Kidney epithelial cell (primary cell): ENCODE data around the gene EYA4. TPM values are rescaled to one million over a fixed set of nuclear protein-coding genes. Genes with fewer than 3 reads are reported as not detected.

ENCODE experiments used
- DNase-seq: peaks from one replicate; pipeline ENCODE4 v3.0.0-alpha.2; 2010; ENCODE audit warnings: low read depth
- H3K27me3 ChIP-seq: 2 replicates; pipeline ENCODE4 v1.6.0; 2011; ENCODE audit warnings: low read length; ENCODE audit not compliant: control insufficient read depth, insufficient read depth
- H3K36me3 ChIP-seq: 2 replicates; pipeline ENCODE4 v1.5.1; 2011; ENCODE audit warnings: low read length; ENCODE audit not compliant: control insufficient read depth, insufficient read depth
- H3K4me3 ChIP-seq: 2 replicates; pipeline ENCODE4 v1.5.1; 2011; ENCODE audit warnings: low read depth, mild to moderate bottlenecking, control low read depth, low read length
- CTCF ChIP-seq: IDR thresholded peaks from 2 replicates; pipeline ENCODE4 v1.5.1; 2011; ENCODE audit warnings: mild to moderate bottlenecking, moderate library complexity, low read length, control low read depth, inconsistent platforms; ENCODE audit not compliant: insufficient read depth, poor library complexity, severe bottlenecking
- total RNA-seq: library from RNA; depleted of rRNA; stranded (reverse); fragments of >200 nt; gene quantifications from 2 replicates; pipeline ENCODE4 v1.2.3, GENCODE V29; 2015

The EYA4 gene
- total RNA-seq, 1 donor from 2014 or later = 0.58 TPM

DNA sequence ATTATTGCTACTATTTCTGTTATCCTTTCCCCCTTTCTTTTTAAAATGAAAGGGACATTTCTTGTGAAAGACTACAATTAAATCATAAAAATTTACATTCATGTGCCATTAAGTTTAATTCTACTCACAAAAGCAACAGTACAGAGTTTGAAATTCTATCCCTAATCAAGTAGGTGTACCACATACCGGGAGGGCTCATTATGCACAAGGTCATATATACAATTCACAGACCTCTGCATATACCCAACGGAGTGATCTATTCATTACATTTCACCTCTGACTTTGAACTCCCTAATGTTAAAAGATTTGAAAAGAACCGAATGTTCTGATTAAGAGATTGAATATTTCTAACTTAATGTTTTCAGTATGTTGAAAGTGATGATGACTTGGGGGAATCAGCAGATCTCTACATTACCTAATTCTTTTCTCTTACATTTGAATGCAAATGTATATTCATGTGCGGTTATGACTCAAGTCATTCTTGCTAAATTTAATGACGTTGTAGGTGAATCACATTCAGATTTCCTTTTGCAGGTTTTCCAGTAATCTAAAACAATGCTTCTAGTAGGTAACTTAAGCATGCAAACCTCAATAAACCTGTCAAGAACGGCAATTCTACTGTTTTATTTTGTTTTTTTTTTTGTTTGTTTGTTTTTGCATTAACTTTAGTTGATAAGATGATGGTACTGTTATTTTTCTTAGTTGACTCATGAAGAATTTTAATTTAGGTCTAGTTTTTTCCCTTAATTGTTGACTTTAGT, 7.3 kb downstream of the EYA4 start:
- H3K27me3 ChIP-seq = no peaks in the 10 kb centered on the region
- DNase-seq = no peak
- no peaks in the 10 kb centered on the region for H3K36me3 ChIP-seq
- no peak for TF ChIP-seq CTCF
- no peak overlapping the region for H3K4me3 ChIP-seq

- no peaks in the 10 kb centered on the region for H3K36me3 ChIP-seq
- no peak for TF ChIP-seq CTCF
Measured at GRCh38 chr6:133251688-133252087, 10.5 kb downstream of the EYA4 start.

GRCh38 chr6:133254552-133255228, 13.5 kb downstream of the EYA4 start:
- H3K36me3 ChIP-seq = no peaks in the 10 kb centered on the region
- TF ChIP-seq CTCF = no peak
- H3K4me3 ChIP-seq = no peak overlapping the region
- no peaks in the 10 kb centered on the region for H3K27me3 ChIP-seq
- DNase-seq = no peak

More at GRCh38 chr6:133251688-133252087, 10.5 kb downstream of the EYA4 start:
- no peak for DNase-seq
- no peak overlapping the region for H3K4me3 ChIP-seq
- no peaks in the 10 kb centered on the region for H3K27me3 ChIP-seq

GRCh38 chr6:133257545-133258105, 16.5 kb downstream of the EYA4 start:
- TF ChIP-seq CTCF = no peak
- no peak overlapping the region for H3K4me3 ChIP-seq
- DNase-seq = no peak
- no peaks in the 10 kb centered on the region for H3K36me3 ChIP-seq
- H3K27me3 ChIP-seq = no peaks in the 10 kb centered on the region

DNA sequence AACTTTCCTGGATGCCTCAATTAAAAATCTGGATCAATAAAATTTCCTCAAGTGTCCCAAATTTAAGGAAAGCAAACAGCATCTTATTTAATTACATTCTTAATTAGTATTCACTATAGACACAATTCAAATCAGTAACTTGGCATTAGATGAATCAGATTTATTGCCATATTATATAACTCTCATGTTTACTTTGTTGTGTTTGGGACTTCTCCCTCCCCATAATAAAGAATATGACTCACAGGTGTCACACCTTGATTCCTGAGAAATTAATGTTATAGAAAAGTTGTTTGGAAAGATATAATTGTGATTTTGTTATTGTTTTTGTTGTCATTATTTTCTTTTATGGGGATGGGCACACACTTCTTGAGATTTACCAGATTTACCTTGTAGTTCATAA, 18.4 kb downstream of the EYA4 start:
- no peak for DNase-seq
- TF ChIP-seq CTCF = no peak
- Histone ChIP-seq H3K36me3 (no peaks in the 10 kb centered on the region), H3K27me3 (no peaks in the 10 kb centered on the region), H3K4me3 (no peak overlapping the region)
